HEK293 (cell line): ENCODE data around the gene CRABP2.
A peak's percentile ranks its signal among the peaks of the same experiment; 100 is the strongest.

Source experiments
- CTCF ChIP-seq: fragments of 450-650 bp; formaldehyde crosslinking; IDR thresholded peaks from 2 replicates; pipeline ENCODE4 v1.5.1; 2016; ENCODE audit warnings: missing biosample characterization, missing genetic modification characterization
- GFI1B ChIP-seq: fragments of 450-650 bp; formaldehyde crosslinking; IDR thresholded peaks from 2 replicates; pipeline ENCODE4 v1.5.1; 2016; ENCODE audit warnings: missing biosample characterization, missing genetic modification characterization
- GLI2 ChIP-seq: fragments of 450-650 bp; formaldehyde crosslinking; IDR thresholded peaks from 2 replicates; pipeline ENCODE4; 2017; ENCODE audit warnings: missing biosample characterization, missing genetic modification characterization, low read depth, borderline replicate concordance
- REPIN1 ChIP-seq: fragments of 450-650 bp; formaldehyde crosslinking; IDR thresholded peaks from 2 replicates; pipeline ENCODE4 v1.5.1; 2017; ENCODE audit warnings: missing biosample characterization, missing genetic modification characterization, low read depth
- SP2 ChIP-seq: fragments of 450-650 bp; formaldehyde crosslinking; IDR thresholded peaks from 2 replicates; pipeline ENCODE4 v1.5.1; 2016; ENCODE audit warnings: missing biosample characterization, missing genetic modification characterization
- TCF7L2 ChIP-seq: IDR thresholded peaks from 2 replicates; pipeline ENCODE4 v1.6.1; 2011; ENCODE audit warnings: low read depth, mild to moderate bottlenecking, inconsistent platforms, low read length, moderate library complexity, borderline replicate concordance
- ZBTB1 ChIP-seq: fragments of 450-650 bp; formaldehyde crosslinking; IDR thresholded peaks from 2 replicates; pipeline ENCODE4 v1.5.1; 2016; ENCODE audit warnings: missing biosample characterization, missing genetic modification characterization
- ZEB2 ChIP-seq: fragments of 450-650 bp; formaldehyde crosslinking; IDR thresholded peaks from 2 replicates; pipeline ENCODE4 v1.5.1; 2016; ENCODE audit warnings: missing biosample characterization, missing genetic modification characterization
- ZFP3 ChIP-seq: fragments of 450-650 bp; formaldehyde crosslinking; IDR thresholded peaks from 2 replicates; pipeline ENCODE4 v1.5.1; 2016; ENCODE audit warnings: low read depth, missing biosample characterization, missing genetic modification characterization
- ZNF16 ChIP-seq: fragments of 450-650 bp; formaldehyde crosslinking; IDR thresholded peaks from 2 replicates; pipeline ENCODE4 v1.5.1; 2016; ENCODE audit warnings: low read depth, missing biosample characterization, missing genetic modification characterization
- ZNF169 ChIP-seq: fragments of 450-650 bp; formaldehyde crosslinking; IDR thresholded peaks from 2 replicates; pipeline ENCODE4 v1.5.1; 2016; ENCODE audit warnings: missing biosample characterization, missing genetic modification characterization
- ZNF2 ChIP-seq: fragments of 450-650 bp; formaldehyde crosslinking; IDR thresholded peaks from 2 replicates; pipeline ENCODE4 v1.5.1; 2016; ENCODE audit warnings: missing biosample characterization, missing genetic modification characterization
- ZNF223 ChIP-seq: fragments of 450-650 bp; formaldehyde crosslinking; IDR thresholded peaks from 2 replicates; pipeline ENCODE4 v1.5.1; 2016; ENCODE audit warnings: missing biosample characterization, missing genetic modification characterization
- ZNF391 ChIP-seq: fragments of 450-650 bp; formaldehyde crosslinking; IDR thresholded peaks from 2 replicates; pipeline ENCODE4 v1.5.1; 2016; ENCODE audit warnings: low read depth, missing biosample characterization, missing genetic modification characterization, borderline replicate concordance
- ZNF433 ChIP-seq: fragments of 450-650 bp; formaldehyde crosslinking; IDR thresholded peaks from 2 replicates; pipeline ENCODE4 v1.5.1; 2016; ENCODE audit warnings: missing biosample characterization, missing genetic modification characterization, low read depth
- ZNF518A ChIP-seq: fragments of 450-650 bp; formaldehyde crosslinking; conservative IDR thresholded peaks from 2 replicates; pipeline ENCODE4 v1.5.1; 2016; ENCODE audit warnings: low read depth, missing biosample characterization, missing genetic modification characterization
- ZNF670 ChIP-seq: fragments of 450-650 bp; formaldehyde crosslinking; IDR thresholded peaks from 2 replicates; pipeline ENCODE4 v1.5.1; 2016; ENCODE audit warnings: missing biosample characterization, missing genetic modification characterization, low read depth
- ZNF704 ChIP-seq: fragments of 450-650 bp; formaldehyde crosslinking; IDR thresholded peaks from 2 replicates; pipeline ENCODE4 v1.5.1; 2016; ENCODE audit warnings: missing biosample characterization, missing genetic modification characterization
- ZNF830 ChIP-seq: fragments of 450-650 bp; IDR thresholded peaks from 2 replicates; pipeline ENCODE4 v1.5.0; 2018; ENCODE audit warnings: missing biosample characterization, missing genetic modification characterization, low read depth, mild to moderate bottlenecking, moderate library complexity
- ZSCAN16 ChIP-seq: fragments of 450-650 bp; formaldehyde crosslinking; IDR thresholded peaks from 2 replicates; pipeline ENCODE4 v1.5.1; 2016; ENCODE audit warnings: missing biosample characterization, missing genetic modification characterization
- ZSCAN30 ChIP-seq: fragments of 450-650 bp; IDR thresholded peaks from 2 replicates; pipeline ENCODE4 v1.5.1; 2018; ENCODE audit warnings: missing biosample characterization, mild to moderate bottlenecking, missing genetic modification characterization, moderate library complexity

Gene CRABP2

GRCh38 chr1:156706657-156707416 is 1.5 kb upstream of the CRABP2 start (continued):
- TF ChIP-seq CTCF (tag by site-specific recombination) (no peak), ZBTB1 (tag by site-specific recombination) (no peak), ZNF704 (tag by site-specific recombination) (no peak), ZEB2 (tag by site-specific recombination) (0 out of 2 replicates have a peak, but pooled peaks have one; percentile 9), ZNF391 (no peak), SP2 (peak; percentile 2; the same call in 1 of the 2 replicates), REPIN1 (tag by site-specific recombination) (no peak), ZNF518A (tag by site-specific recombination) (no peak), ZNF2 (tag by site-specific recombination) (no peak), ZNF16 (no peak), ZNF169 (no peak), ZNF433 (tag by site-specific recombination) (no peak), GFI1B (tag by site-specific recombination) (peak; percentile 87), ZNF223 (tag by site-specific recombination) (peak; percentile 74; the same call in 1 of the 2 replicates), GLI2 (tag by site-specific recombination) (no peak), ZSCAN16 (tag by site-specific recombination) (no peak), ZNF830 (tag by site-specific recombination) (no peak), ZSCAN30 (tag by site-specific recombination) (no peak), TCF7L2 (peak; percentile 55; the same call in 1 of the 2 replicates), ZNF670 (tag by site-specific recombination) (no peak), ZFP3 (tag by site-specific recombination) (no peak)
